Measurements from ENCODE around the gene NDST1.

DNA sequence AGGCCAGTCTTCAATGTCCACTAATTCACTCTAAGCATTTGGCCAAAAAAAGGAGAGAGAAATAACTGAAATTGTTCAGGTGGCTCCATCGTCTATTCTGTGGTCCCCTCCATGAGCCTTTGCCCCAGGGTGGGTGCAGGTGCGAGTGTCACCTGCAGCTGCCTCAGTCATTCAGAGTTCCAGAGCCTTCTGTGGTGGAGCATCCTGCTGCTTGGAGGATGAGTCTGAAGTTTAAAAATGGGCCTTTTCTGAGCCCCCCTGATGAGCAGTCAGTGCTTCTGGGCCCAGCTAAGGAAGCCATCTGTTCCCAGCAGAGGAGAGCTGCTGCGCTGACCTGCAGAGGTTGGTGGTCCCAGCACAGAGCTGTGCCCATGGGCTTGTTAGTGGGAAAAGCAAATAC is 48.2 kb downstream of the NDST1 start:
- TF ChIP-seq PPARA (CRISPR knock-in tag; IDR thresholded peaks at IDR 0.05; ENCODE audit: borderline replicate concordance) (no peak), ARNTL (CRISPR knock-in tag; IDR thresholded peaks at IDR 0.05; ENCODE audit: borderline replicate concordance, low read depth) (no peak), ZNF565 (CRISPR knock-in tag; conservative IDR thresholded peaks at IDR 0.05; ENCODE audit: low read depth) (no peak), BACH2 (CRISPR knock-in tag; IDR thresholded peaks at IDR 0.05; ENCODE audit: borderline replicate concordance) (no peak), ZFP30 (CRISPR knock-in tag; IDR thresholded peaks at IDR 0.05) (no peak), SNAI2 (CRISPR knock-in tag; IDR thresholded peaks at IDR 0.05) (no peak), RARB (CRISPR knock-in tag; IDR thresholded peaks at IDR 0.05) (no peak), CSDC2 (CRISPR knock-in tag; IDR thresholded peaks at IDR 0.05) (no peak), ZC3H10 (CRISPR knock-in tag; IDR thresholded peaks at IDR 0.05) (no peak)
- TF ChIP-seq, protein P1, sequence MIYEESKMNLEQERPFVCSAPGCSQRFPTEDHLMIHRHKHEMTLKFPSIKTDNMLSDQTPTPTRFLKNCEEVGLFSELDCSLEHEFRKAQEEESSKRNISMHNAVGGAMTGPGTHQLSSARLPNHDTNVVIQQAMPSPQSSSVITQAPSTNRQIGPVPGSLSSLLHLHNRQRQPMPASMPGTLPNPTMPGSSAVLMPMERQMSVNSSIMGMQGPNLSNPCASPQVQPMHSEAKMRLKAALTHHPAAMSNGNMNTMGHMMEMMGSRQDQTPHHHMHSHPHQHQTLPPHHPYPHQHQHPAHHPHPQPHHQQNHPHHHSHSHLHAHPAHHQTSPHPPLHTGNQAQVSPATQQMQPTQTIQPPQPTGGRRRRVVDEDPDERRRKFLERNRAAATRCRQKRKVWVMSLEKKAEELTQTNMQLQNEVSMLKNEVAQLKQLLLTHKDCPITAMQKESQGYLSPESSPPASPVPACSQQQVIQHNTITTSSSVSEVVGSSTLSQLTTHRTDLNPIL (CRISPR knock-in tag; IDR thresholded peaks at IDR 0.05; ENCODE audit: low read depth), result no peak
- TF ChIP-seq, protein P2, sequence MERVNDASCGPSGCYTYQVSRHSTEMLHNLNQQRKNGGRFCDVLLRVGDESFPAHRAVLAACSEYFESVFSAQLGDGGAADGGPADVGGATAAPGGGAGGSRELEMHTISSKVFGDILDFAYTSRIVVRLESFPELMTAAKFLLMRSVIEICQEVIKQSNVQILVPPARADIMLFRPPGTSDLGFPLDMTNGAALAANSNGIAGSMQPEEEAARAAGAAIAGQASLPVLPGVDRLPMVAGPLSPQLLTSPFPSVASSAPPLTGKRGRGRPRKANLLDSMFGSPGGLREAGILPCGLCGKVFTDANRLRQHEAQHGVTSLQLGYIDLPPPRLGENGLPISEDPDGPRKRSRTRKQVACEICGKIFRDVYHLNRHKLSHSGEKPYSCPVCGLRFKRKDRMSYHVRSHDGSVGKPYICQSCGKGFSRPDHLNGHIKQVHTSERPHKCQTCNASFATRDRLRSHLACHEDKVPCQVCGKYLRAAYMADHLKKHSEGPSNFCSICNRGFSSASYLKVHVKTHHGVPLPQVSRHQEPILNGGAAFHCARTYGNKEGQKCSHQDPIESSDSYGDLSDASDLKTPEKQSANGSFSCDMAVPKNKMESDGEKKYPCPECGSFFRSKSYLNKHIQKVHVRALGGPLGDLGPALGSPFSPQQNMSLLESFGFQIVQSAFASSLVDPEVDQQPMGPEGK (CRISPR knock-in tag; IDR thresholded peaks at IDR 0.05; ENCODE audit: borderline replicate concordance), result no peak
- TF ChIP-seq, protein P3, sequence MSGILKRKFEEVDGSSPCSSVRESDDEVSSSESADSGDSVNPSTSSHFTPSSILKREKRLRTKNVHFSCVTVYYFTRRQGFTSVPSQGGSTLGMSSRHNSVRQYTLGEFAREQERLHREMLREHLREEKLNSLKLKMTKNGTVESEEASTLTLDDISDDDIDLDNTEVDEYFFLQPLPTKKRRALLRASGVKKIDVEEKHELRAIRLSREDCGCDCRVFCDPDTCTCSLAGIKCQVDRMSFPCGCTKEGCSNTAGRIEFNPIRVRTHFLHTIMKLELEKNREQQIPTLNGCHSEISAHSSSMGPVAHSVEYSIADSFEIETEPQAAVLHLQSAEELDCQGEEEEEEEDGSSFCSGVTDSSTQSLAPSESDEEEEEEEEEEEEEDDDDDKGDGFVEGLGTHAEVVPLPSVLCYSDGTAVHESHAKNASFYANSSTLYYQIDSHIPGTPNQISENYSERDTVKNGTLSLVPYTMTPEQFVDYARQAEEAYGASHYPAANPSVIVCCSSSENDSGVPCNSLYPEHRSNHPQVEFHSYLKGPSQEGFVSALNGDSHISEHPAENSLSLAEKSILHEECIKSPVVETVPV (CRISPR knock-in tag; IDR thresholded peaks at IDR 0.05), result no peak
- TF ChIP-seq, protein P4, sequence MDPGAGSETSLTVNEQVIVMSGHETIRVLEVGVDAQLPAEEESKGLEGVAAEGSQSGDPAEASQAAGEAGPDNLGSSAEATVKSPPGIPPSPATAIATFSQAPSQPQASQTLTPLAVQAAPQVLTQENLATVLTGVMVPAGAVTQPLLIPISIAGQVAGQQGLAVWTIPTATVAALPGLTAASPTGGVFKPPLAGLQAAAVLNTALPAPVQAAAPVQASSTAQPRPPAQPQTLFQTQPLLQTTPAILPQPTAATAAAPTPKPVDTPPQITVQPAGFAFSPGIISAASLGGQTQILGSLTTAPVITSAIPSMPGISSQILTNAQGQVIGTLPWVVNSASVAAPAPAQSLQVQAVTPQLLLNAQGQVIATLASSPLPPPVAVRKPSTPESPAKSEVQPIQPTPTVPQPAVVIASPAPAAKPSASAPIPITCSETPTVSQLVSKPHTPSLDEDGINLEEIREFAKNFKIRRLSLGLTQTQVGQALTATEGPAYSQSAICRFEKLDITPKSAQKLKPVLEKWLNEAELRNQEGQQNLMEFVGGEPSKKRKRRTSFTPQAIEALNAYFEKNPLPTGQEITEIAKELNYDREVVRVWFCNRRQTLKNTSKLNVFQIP (CRISPR knock-in tag; IDR thresholded peaks at IDR 0.05; ENCODE audit: borderline replicate concordance, low read depth), result no peak

Measured in SK-N-SH treated with all-trans-retinoic acid at 6 μM for 48 hours (cell line).